H9 (cell line): Measurements from ENCODE around the gene VWF. TPM values are rescaled to one million over a fixed set of nuclear protein-coding genes. Genes with fewer than 3 reads are reported as not detected.

ENCODE experiments used
- DNase-seq: peaks from one replicate; pipeline ENCODE4 v3.0.0-alpha.2; 2017
- H2AFZ ChIP-seq: one replicate; pipeline ENCODE4 v1.6.1; 2013; ENCODE audit warnings: mild to moderate bottlenecking, low read length, control low read depth, moderate library complexity
- H2AK5ac ChIP-seq: 2 replicates; pipeline ENCODE4 v1.6.1; 2013; ENCODE audit warnings: low read length, control low read depth, mixed read lengths; ENCODE audit not compliant: insufficient read length
- H2BK120ac ChIP-seq: one replicate; pipeline ENCODE4 v1.6.1; 2013; ENCODE audit warnings: low read depth, mild to moderate bottlenecking, low read length, control low read depth, inconsistent platforms; ENCODE audit not compliant: poor library complexity, severe bottlenecking
- H2BK12ac ChIP-seq: 2 replicates; pipeline ENCODE4 v1.6.1; 2013; ENCODE audit warnings: low read length, control low read depth, mixed read lengths, low read depth; ENCODE audit not compliant: insufficient read length
- H2BK15ac ChIP-seq: 2 replicates; pipeline ENCODE4 v1.6.1; 2013; ENCODE audit warnings: low read depth, low read length, control low read depth
- H2BK20ac ChIP-seq: one replicate; pipeline ENCODE4 v1.6.1; 2013; ENCODE audit warnings: low read depth, mild to moderate bottlenecking, low read length, control low read depth, inconsistent platforms; ENCODE audit not compliant: poor library complexity, severe bottlenecking
- H2BK5ac ChIP-seq: 2 replicates; pipeline ENCODE4 v1.6.1; 2013; ENCODE audit warnings: low read length, control low read depth, mixed read lengths; ENCODE audit not compliant: insufficient read length
- H3K14ac ChIP-seq: 2 replicates; pipeline ENCODE4 v1.6.1; 2013; ENCODE audit warnings: low read length, control low read depth; ENCODE audit not compliant: insufficient read depth
- H3K18ac ChIP-seq: 2 replicates; pipeline ENCODE4 v1.6.1; 2013; ENCODE audit warnings: low read depth, mild to moderate bottlenecking, mixed read lengths, low read length, control low read depth; ENCODE audit not compliant: insufficient read length
- H3K23ac ChIP-seq: 2 replicates; pipeline ENCODE4 v1.6.1; 2013; ENCODE audit warnings: low read length, control low read depth, mixed read lengths, low read depth; ENCODE audit not compliant: insufficient read length
- H3K23me2 ChIP-seq: 2 replicates; pipeline ENCODE4 v1.6.1; 2013; ENCODE audit warnings: low read depth, mild to moderate bottlenecking, mixed read lengths, low read length, control low read depth; ENCODE audit not compliant: insufficient read length, poor library complexity, severe bottlenecking
- H3K27ac ChIP-seq: 2 replicates; pipeline ENCODE4 v1.5.1; 2013; ENCODE audit warnings: low read length, control low read depth, mixed read lengths, low read depth; ENCODE audit not compliant: insufficient read length
- H3K27me3 ChIP-seq: 2 replicates; pipeline ENCODE4 v1.6.1; 2013; ENCODE audit warnings: low read length, control low read depth, inconsistent platforms; ENCODE audit not compliant: insufficient read depth
- H3K4ac ChIP-seq: 2 replicates; pipeline ENCODE4 v1.6.1; 2013; ENCODE audit warnings: low read depth, mild to moderate bottlenecking, control low read depth, inconsistent platforms, low read length, moderate library complexity
- H3K4me1 ChIP-seq: 2 replicates; pipeline ENCODE4 v1.6.1; 2013; ENCODE audit warnings: low read length, control low read depth, inconsistent platforms; ENCODE audit not compliant: insufficient read depth
- H3K4me2 ChIP-seq: 2 replicates; pipeline ENCODE4 v1.6.1; 2013; ENCODE audit warnings: low read length, control low read depth, mixed read lengths; ENCODE audit not compliant: insufficient read length, insufficient read depth
- H3K56ac ChIP-seq: 2 replicates; pipeline ENCODE4 v1.6.1; 2013; ENCODE audit warnings: low read depth, mild to moderate bottlenecking, mixed read lengths, low read length, control low read depth; ENCODE audit not compliant: insufficient read length
- H3K79me1 ChIP-seq: 2 replicates; pipeline ENCODE4 v1.6.1; 2013; ENCODE audit warnings: low read depth, mild to moderate bottlenecking, moderate library complexity, low read length, control low read depth, inconsistent platforms; ENCODE audit not compliant: insufficient read depth, poor library complexity, severe bottlenecking
- H3K79me2 ChIP-seq: 2 replicates; pipeline ENCODE4 v1.6.1; 2013; ENCODE audit warnings: low read length, control low read depth, inconsistent platforms; ENCODE audit not compliant: insufficient read depth
- H3K9ac ChIP-seq: 2 replicates; pipeline ENCODE4 v1.6.1; 2013; ENCODE audit warnings: low read length, control low read depth, mixed read lengths; ENCODE audit not compliant: insufficient read length; ENCODE audit errors: extremely low read depth
- H3K9me3 ChIP-seq: one replicate; pipeline ENCODE4 v1.6.1; 2013; ENCODE audit warnings: low read depth, low read length, inconsistent platforms; ENCODE audit not compliant: control insufficient read depth
- H3T11ph ChIP-seq: one replicate; pipeline ENCODE4 v1.6.1; 2013; ENCODE audit warnings: mild to moderate bottlenecking, low read length, control low read depth, inconsistent platforms
- H4K20me1 ChIP-seq: one replicate; pipeline ENCODE4 v1.6.1; 2013; ENCODE audit not compliant: control insufficient read depth, insufficient read length, insufficient read depth
- H4K5ac ChIP-seq: 2 replicates; pipeline ENCODE4 v1.6.1; 2013; ENCODE audit warnings: low read depth, mild to moderate bottlenecking, mixed read lengths, low read length, control low read depth; ENCODE audit not compliant: insufficient read length
- H4K8ac ChIP-seq: replicated peaks from 2 replicates; pipeline ENCODE4 v1.6.1; 2013; ENCODE audit warnings: low read length, control low read depth, mixed read lengths, low read depth; ENCODE audit not compliant: insufficient read length
- H4K91ac ChIP-seq: 2 replicates; pipeline ENCODE4 v1.6.1; 2013; ENCODE audit warnings: low read depth, mild to moderate bottlenecking, moderate library complexity, mixed read lengths, low read length, control low read depth; ENCODE audit not compliant: insufficient read length
- H3K27ac Mint-ChIP-seq, 3 experiments: 2 replicates in 2 of 3; 3 replicates in 1 of 3; pipeline ENCODE4 v1.8.0; 2020 to 2021; ENCODE audit warnings: mixed read lengths in 3 of 3, mild to moderate bottlenecking in 1 of 3, moderate library complexity in 1 of 3
- H3K27me3 Mint-ChIP-seq: 2 replicates; pipeline ENCODE4 v1.8.0; 2021; ENCODE audit warnings: low read depth, mild to moderate bottlenecking, moderate library complexity, mixed read lengths
- H3K36me3 Mint-ChIP-seq, 3 experiments: 2 replicates in 2 of 3; 3 replicates in 1 of 3; pipeline ENCODE4 v1.8.0; 2020 to 2021; ENCODE audit warnings: low read depth in 3 of 3, mixed read lengths in 3 of 3; ENCODE audit not compliant: insufficient read depth in 1 of 3
- H3K4me1 Mint-ChIP-seq, 2 experiments: 2 replicates each; pipeline ENCODE4 v1.8.0; 2020; ENCODE audit warnings: mixed read lengths in 2 of 2
- H3K4me3 Mint-ChIP-seq, 2 experiments: 2 replicates in 1 of 2; 3 replicates in 1 of 2; pipeline ENCODE4 v1.8.0; 2020 to 2021; ENCODE audit warnings: mild to moderate bottlenecking in 2 of 2, mixed read lengths in 2 of 2, moderate library complexity in 1 of 2
- H3K9me3 Mint-ChIP-seq, 2 experiments: 2 replicates in 1 of 2; 3 replicates in 1 of 2; pipeline ENCODE4 v1.8.0; 2020; ENCODE audit warnings: mild to moderate bottlenecking in 2 of 2, mixed read lengths in 2 of 2, moderate library complexity in 1 of 2
- WGBS: extraction: QIAGEN DNeasy Blood & Tissue Kit; methylation state at CpG from one replicate; pipeline ENCODE4 v1.1.7; 2013; ENCODE audit warnings: missing lambda C conversion rate, low lambda C conversion rate, mixed read lengths; ENCODE audit not compliant: insufficient read length; ENCODE audit errors: extremely low coverage; 5-methylcytosine and 5-hydroxymethylcytosine counted together
- total RNA-seq: library from RNA; stranded (reverse); gene quantifications from 2 replicates; pipeline ENCODE4 v1.2.1, GENCODE V29; 2021
- TF ChIP-seq, protein P1 (sequence below): fragments of 200-600 bp; sonication (generic); conservative IDR thresholded peaks from 3 replicates; pipeline ENCODE4 v1.8.0; 2021; ENCODE audit warnings: antibody characterized with exemption, mild to moderate bottlenecking

The VWF gene
- total RNA-seq, 1 experiment from 2014 or later, result 0.17 TPM

DNA sequence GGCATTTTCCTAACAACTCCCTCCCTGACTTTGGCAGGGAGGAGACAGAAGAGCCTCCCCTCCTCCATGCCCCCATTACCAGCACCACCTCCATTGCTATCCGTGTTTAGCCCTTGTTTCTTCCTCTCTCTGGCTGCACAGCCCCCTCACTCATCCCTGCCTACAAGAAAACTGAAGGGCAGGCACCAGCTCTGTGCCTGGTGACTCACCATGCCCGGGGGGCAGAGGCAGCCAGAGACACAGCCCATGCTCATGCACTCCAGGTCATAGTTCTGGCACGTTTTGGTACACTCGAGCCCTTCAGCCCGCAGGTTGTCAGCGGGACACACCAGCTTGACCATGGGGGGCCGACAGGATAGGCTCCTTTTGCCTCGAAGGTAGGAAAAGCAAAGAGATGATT, 80.4 kb downstream of the VWF start:
- Histone ChIP-seq H3K4me1 (no peaks in the 10 kb centered on the region), H2BK5ac (no peak overlapping the region), H2BK12ac (no peak overlapping the region), H3K9ac (no peak overlapping the region), H4K5ac (no peak overlapping the region), H3K79me2 (no peaks in the 10 kb centered on the region), H2AK5ac (no peak overlapping the region), H4K8ac (no peak overlapping the region), H2BK120ac (no peak overlapping the region), H2AFZ (no peak overlapping the region), H2BK20ac (no peak overlapping the region), H3K23ac (no peak overlapping the region), H3K27ac (no peak overlapping the region), H2BK15ac (no peak overlapping the region), H4K91ac (no peak overlapping the region), H3K4me2 (no peak overlapping the region), H3K9me3 (no peaks in the 10 kb centered on the region), H3K14ac (no peak overlapping the region; the same call in 1 of the 2 replicates), H3K27me3 (no peaks in the 10 kb centered on the region), H4K20me1 (no peaks in the 10 kb centered on the region), H3K56ac (no peak overlapping the region), H3K4ac (no peak overlapping the region), H3K79me1 (no peaks in the 10 kb centered on the region), H3K23me2 (no peaks in the 10 kb centered on the region), H3T11ph (no peak overlapping the region), H3K18ac (no peak overlapping the region)
- TF ChIP-seq, protein P1, sequence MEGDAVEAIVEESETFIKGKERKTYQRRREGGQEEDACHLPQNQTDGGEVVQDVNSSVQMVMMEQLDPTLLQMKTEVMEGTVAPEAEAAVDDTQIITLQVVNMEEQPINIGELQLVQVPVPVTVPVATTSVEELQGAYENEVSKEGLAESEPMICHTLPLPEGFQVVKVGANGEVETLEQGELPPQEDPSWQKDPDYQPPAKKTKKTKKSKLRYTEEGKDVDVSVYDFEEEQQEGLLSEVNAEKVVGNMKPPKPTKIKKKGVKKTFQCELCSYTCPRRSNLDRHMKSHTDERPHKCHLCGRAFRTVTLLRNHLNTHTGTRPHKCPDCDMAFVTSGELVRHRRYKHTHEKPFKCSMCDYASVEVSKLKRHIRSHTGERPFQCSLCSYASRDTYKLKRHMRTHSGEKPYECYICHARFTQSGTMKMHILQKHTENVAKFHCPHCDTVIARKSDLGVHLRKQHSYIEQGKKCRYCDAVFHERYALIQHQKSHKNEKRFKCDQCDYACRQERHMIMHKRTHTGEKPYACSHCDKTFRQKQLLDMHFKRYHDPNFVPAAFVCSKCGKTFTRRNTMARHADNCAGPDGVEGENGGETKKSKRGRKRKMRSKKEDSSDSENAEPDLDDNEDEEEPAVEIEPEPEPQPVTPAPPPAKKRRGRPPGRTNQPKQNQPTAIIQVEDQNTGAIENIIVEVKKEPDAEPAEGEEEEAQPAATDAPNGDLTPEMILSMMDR, result no peak
- WGBS, result no CpG with 5 or more reads among the region's 8 CpGs
- Mint-ChIP-seq H3K27ac (no peak overlapping the region; a peak in 1 of 7 replicates), H3K4me1 (peaks cover 6 to 7% of the 10 kb centered on the region in 2 experiments; a peak in 2 of 4 replicates), H3K4me3 (no peak overlapping the region), H3K36me3 (no peaks in the 10 kb centered on the region), H3K9me3 (no peaks in the 10 kb centered on the region), H3K27me3 (peaks cover 12% of the 10 kb centered on the region)
- DNase-seq, result no peak
